Parathyroid adenoma (tissue), 2 donors: ENCODE data around the gene UBTD2.

ENCODE experiments used
- H2AFZ ChIP-seq: fragments of 300-600 bp; sonication (generic); one replicate; pipeline ENCODE4 v1.7.0; 2017; ENCODE audit warnings: antibody characterized with exemption, mild to moderate bottlenecking
- H3K27ac ChIP-seq: fragments of 300-600 bp; sonication (generic); one replicate; pipeline ENCODE4 v1.7.0; 2017
- H3K27me3 ChIP-seq: fragments of 300-600 bp; sonication (generic); one replicate; pipeline ENCODE4 v1.7.0; 2017; ENCODE audit warnings: low read length; ENCODE audit not compliant: control insufficient read depth, insufficient read depth
- H3K36me3 ChIP-seq: fragments of 300-600 bp; sonication (generic); one replicate; pipeline ENCODE4 v1.7.0; 2017; ENCODE audit warnings: low read length; ENCODE audit not compliant: control insufficient read depth, insufficient read depth
- H3K4me1 ChIP-seq: fragments of 300-600 bp; sonication (generic); one replicate; pipeline ENCODE4 v1.7.0; 2017; ENCODE audit warnings: control low read depth
- H3K4me2 ChIP-seq: fragments of 300-600 bp; sonication (generic); one replicate; pipeline ENCODE4 v1.7.0; 2017; ENCODE audit warnings: low read length
- H3K4me3 ChIP-seq: fragments of 300-600 bp; sonication (generic); one replicate; pipeline ENCODE4 v1.7.0; 2017; ENCODE audit warnings: low read depth, low read length
- H3K79me2 ChIP-seq: fragments of 300-600 bp; sonication (generic); one replicate; pipeline ENCODE4 v1.7.0; 2017; ENCODE audit warnings: control low read depth
- H3K9ac ChIP-seq: fragments of 300-600 bp; sonication (generic); one replicate; pipeline ENCODE4 v1.7.0; 2017; ENCODE audit warnings: mild to moderate bottlenecking
- H3K9me3 ChIP-seq: fragments of 300-600 bp; sonication (generic); one replicate; pipeline ENCODE4 v1.7.0; 2017; ENCODE audit warnings: low read length; ENCODE audit not compliant: control insufficient read depth
- CTCF ChIP-seq: fragments of 300-600 bp; sonication (generic); IDR thresholded peaks from one replicate; pipeline ENCODE4 v1.7.0; 2017; ENCODE audit warnings: antibody characterized with exemption, mild to moderate bottlenecking
- donor health status: primary hyperparathyroidism.

The UBTD2 gene

GRCh38 chr5:172219296-172219695 is 64.3 kb downstream of the UBTD2 start:
- no peak overlapping the region for H3K4me3 ChIP-seq
- no peak overlapping the region for H3K27ac ChIP-seq
- no peak for TF ChIP-seq CTCF
- peaks cover 7% of the 10 kb centered on the region for H3K79me2 ChIP-seq
- H3K9ac ChIP-seq: no peak overlapping the region
- H3K36me3 ChIP-seq: no peaks in the 10 kb centered on the region
- H3K4me1 ChIP-seq: no peaks in the 10 kb centered on the region
- H3K4me2 ChIP-seq: no peak overlapping the region
- no peaks in the 10 kb centered on the region for H3K27me3 ChIP-seq
- H2AFZ ChIP-seq: no peak overlapping the region
- H3K9me3 ChIP-seq: no peaks in the 10 kb centered on the region

- H3K27me3 ChIP-seq: no peaks in the 10 kb centered on the region
- no peaks in the 10 kb centered on the region for H3K4me1 ChIP-seq
- H3K9me3 ChIP-seq: no peaks in the 10 kb centered on the region
- no peak for TF ChIP-seq CTCF
- no peak overlapping the region for H3K4me3 ChIP-seq
- H3K79me2 ChIP-seq: peaks cover 7% of the 10 kb centered on the region
- no peak overlapping the region for H3K27ac ChIP-seq
- H3K9ac ChIP-seq: no peak overlapping the region
- H3K36me3 ChIP-seq: no peaks in the 10 kb centered on the region
- H2AFZ ChIP-seq: no peak overlapping the region
- no peak overlapping the region for H3K4me2 ChIP-seq
These were observed 67.2 kb downstream of the UBTD2 start for GRCh38 chr5:172216345-172216744.

GRCh38 chr5:172213126-172213525 is 70.4 kb downstream of the UBTD2 start:
- Histone ChIP-seq H3K9ac (no peak overlapping the region), H3K9me3 (no peaks in the 10 kb centered on the region), H3K36me3 (no peaks in the 10 kb centered on the region), H3K4me1 (no peaks in the 10 kb centered on the region), H3K4me2 (no peak overlapping the region), H3K27ac (no peak overlapping the region), H3K4me3 (no peak overlapping the region), H2AFZ (no peak overlapping the region), H3K79me2 (peaks cover 4% of the 10 kb centered on the region), H3K27me3 (no peaks in the 10 kb centered on the region)
- no peak for TF ChIP-seq CTCF

- Histone ChIP-seq H3K4me2 (no peak overlapping the region), H3K27ac (no peak overlapping the region), H3K4me1 (no peaks in the 10 kb centered on the region), H2AFZ (no peak overlapping the region), H3K9ac (no peak overlapping the region), H3K9me3 (no peaks in the 10 kb centered on the region), H3K79me2 (no peaks in the 10 kb centered on the region), H3K27me3 (no peaks in the 10 kb centered on the region), H3K36me3 (no peaks in the 10 kb centered on the region), H3K4me3 (no peak overlapping the region)
- no peak for TF ChIP-seq CTCF
These were observed 71.9 kb downstream of the UBTD2 start for GRCh38 chr5:172211676-172212075.

GRCh38 chr5:172209714-172210113 is 73.8 kb downstream of the UBTD2 start:
- Histone ChIP-seq H3K4me2 (no peak overlapping the region), H3K27me3 (no peaks in the 10 kb centered on the region), H3K36me3 (no peaks in the 10 kb centered on the region), H3K9ac (no peak overlapping the region), H3K9me3 (no peaks in the 10 kb centered on the region), H3K4me1 (no peaks in the 10 kb centered on the region), H2AFZ (no peak overlapping the region), H3K79me2 (no peaks in the 10 kb centered on the region), H3K27ac (no peak overlapping the region), H3K4me3 (no peak overlapping the region)
- no peak for TF ChIP-seq CTCF
